Measurements from ENCODE around the gene GK. TPM values are rescaled to one million over a fixed set of nuclear protein-coding genes. Genes with fewer than 3 reads are reported as not detected.
A peak's percentile ranks its signal among the peaks of the same experiment; 100 is the strongest.

GK gene
- total and polyA plus RNA-seq, 8 donors, result 0.58 to 13.2 (median 5.8) TPM; not detected in 1

DNA sequence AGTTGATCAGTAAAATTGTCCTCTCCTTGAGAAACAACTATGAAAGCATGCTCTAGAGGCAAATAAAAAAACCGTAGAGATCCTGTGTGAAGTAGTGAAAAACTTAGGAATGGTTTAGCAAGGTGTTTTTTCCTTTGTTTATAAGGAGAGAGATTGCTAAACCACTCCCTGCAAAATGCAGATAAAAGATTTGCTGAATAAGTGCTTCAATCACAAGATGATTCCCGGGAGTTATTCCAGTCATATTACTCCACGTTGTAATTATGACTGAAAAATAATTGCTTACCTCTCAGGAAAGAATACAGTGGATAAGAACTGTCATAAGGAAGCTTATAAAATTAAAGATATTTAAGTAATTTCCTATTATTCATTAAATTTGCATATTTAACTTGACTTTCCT is 2.8 kb downstream of the GK start:
- 47 to 65% (median 60%) methylated on average over 3 of the region's 3 CpGs for WGBS, 5 donors
- intact Hi-C loops (cut with DNase I; ENCODE audit: low total_unique reads), result no loop called here
- H3K27ac ChIP-seq, result no peak overlapping the region

DNA sequence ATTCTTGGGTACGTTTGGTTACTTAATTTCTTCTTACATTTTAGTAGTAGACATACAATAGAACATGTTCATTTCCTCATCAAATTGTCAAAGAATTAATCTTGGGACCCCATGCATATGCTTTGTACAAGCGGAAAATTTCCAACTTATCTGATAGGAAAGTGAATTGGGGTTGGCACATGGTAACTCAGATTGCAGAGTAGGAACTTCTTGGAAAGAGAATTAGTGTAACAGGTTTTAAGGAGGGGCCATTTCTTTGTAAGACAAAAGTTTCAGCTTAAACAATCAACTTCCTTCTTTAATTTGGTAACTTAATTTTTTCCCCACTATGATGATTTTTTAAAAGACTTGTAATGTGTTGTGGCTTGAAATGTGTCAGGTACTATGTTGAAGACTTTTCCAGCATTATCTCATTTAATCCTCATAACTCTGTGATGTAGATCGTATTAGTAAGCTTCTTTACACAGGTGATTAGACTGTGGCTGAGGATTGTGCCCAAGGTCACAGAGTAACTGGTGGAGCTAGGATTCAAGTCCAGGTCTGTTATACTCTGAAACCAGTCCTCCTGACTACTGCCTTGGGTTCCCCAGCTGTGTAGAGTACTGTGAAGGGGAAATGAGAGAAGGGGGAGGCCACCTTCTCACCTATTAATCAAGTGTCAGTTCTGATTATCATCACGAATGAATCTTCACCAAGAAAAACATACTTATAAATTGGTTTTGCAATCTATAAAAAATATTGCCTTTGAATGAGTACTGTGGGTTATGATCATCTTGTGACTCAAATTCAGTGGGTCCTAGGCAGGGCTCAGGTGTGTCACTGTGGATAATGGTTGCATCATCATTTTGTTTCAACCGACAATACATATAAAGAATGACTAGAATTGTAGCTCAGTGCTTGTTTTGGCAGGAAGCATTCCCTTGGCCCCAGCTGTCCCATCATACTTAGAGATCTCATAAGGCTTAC is 4.3 kb downstream of the GK start:
- intact Hi-C loops (cut with DNase I; ENCODE audit: low total_unique reads), result no loop called here
- Histone ChIP-seq H3K4me1 (peaks cover 0 to 14% (median 2%) of the 10 kb centered on the region in 4 donors), H3K27ac (no peak overlapping the region), H3K36me3 (no peaks in the 10 kb centered on the region), H3K9me3 (no peaks in the 10 kb centered on the region), H3K4me3 (no peak overlapping the region), H3K27me3 (peaks cover 0 to 8% (median 0%) of the 10 kb centered on the region in 3 donors)
- WGBS, 5 donors, result 58 to 69% (median 62%) methylated on average over 5 of the region's 5 CpGs
- DNase-seq, result no peak
- TF ChIP-seq POLR2AphosphoS5 (IDR thresholded peaks at IDR 0.05), result no peak
- TF ChIP-seq POLR2A (IDR thresholded peaks at IDR 0.05), result no peak
- TF ChIP-seq, protein P1, sequence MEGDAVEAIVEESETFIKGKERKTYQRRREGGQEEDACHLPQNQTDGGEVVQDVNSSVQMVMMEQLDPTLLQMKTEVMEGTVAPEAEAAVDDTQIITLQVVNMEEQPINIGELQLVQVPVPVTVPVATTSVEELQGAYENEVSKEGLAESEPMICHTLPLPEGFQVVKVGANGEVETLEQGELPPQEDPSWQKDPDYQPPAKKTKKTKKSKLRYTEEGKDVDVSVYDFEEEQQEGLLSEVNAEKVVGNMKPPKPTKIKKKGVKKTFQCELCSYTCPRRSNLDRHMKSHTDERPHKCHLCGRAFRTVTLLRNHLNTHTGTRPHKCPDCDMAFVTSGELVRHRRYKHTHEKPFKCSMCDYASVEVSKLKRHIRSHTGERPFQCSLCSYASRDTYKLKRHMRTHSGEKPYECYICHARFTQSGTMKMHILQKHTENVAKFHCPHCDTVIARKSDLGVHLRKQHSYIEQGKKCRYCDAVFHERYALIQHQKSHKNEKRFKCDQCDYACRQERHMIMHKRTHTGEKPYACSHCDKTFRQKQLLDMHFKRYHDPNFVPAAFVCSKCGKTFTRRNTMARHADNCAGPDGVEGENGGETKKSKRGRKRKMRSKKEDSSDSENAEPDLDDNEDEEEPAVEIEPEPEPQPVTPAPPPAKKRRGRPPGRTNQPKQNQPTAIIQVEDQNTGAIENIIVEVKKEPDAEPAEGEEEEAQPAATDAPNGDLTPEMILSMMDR (IDR thresholded peaks at IDR 0.05), result no peak
- no peak for TF ChIP-seq EP300 (IDR thresholded peaks at IDR 0.05)

More for the DNA sequence above, 2.8 kb downstream of the GK start:
- Histone ChIP-seq H3K4me3 (no peak overlapping the region), H3K27me3 (peaks cover 0 to 8% (median 0%) of the 10 kb centered on the region in 3 donors), H3K4me1 (peaks cover 0 to 14% (median 3%) of the 10 kb centered on the region in 4 donors), H3K9me3 (no peaks in the 10 kb centered on the region), H3K36me3 (no peaks in the 10 kb centered on the region)
- no peak for TF ChIP-seq POLR2A (IDR thresholded peaks at IDR 0.05)
- no peak for DNase-seq

DNA sequence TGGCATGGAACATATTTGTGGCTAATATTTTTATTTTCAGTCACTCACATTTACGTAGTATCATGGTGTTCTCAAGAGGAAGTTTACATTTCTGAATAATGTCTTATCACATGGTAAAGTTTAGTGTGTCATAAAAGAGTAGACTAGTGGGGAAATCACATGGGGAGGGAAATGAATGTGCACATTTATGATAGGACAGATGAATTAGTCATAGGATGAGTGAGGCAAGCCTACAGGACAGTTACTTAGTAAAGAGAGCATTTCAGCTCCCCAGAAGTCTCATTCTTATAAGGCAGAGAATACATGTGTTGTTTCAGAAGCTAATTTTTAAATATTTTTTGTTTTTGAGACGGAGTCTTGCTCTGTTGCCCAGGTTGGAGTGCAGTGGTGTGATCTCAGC is 6.2 kb downstream of the GK start:
- intact Hi-C loops (cut with DNase I; ENCODE audit: low total_unique reads), result no loop called here
- no peaks in the 10 kb centered on the region for H3K27me3 ChIP-seq
- no peak for DNase-seq
- 61 to 88% (median 83%) methylated on average over 2 of the region's 2 CpGs for WGBS, 5 donors
- peak overlapping the region in 2 of 5 donors; percentile 42 to 53 for H3K27ac ChIP-seq
- H3K4me1 ChIP-seq, result peaks cover 0 to 10% (median 1%) of the 10 kb centered on the region in 4 donors
- TF ChIP-seq, protein P1 (IDR thresholded peaks at IDR 0.05), result no peak
- no peak for TF ChIP-seq EP300 (IDR thresholded peaks at IDR 0.05)
- TF ChIP-seq POLR2AphosphoS5 (IDR thresholded peaks at IDR 0.05), result no peak
- no peak for TF ChIP-seq POLR2A (IDR thresholded peaks at IDR 0.05)
- no peak overlapping the region for H3K4me3 ChIP-seq
- H3K9me3 ChIP-seq, result no peaks in the 10 kb centered on the region
- no peaks in the 10 kb centered on the region for H3K36me3 ChIP-seq

DNA sequence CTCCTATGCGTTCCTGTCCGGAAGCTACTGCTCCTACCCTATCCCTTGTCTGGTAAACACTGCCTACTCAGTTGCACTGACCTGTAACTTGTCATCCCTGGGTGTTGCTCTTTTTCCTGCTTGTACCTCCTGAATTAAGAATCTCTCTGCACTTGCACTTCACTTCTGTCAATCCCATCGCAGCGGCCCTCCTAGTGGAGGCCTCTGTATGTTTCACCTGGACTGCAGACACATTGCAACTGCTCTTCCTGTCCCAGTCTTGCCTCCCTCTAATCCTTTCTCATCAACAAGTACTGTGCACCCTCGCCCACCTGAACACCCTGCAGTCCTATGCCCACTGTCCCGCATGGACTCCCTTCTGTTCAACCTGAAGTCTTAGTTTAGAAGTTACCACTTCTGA is 8.0 kb downstream of the GK start:
- DNase-seq, result no peak
- Histone ChIP-seq H3K9me3 (no peaks in the 10 kb centered on the region), H3K4me1 (no peaks in the 10 kb centered on the region), H3K36me3 (no peaks in the 10 kb centered on the region), H3K4me3 (no peak overlapping the region), H3K27ac (no peak overlapping the region), H3K27me3 (no peaks in the 10 kb centered on the region)
- TF ChIP-seq EP300 (IDR thresholded peaks at IDR 0.05) (no peak), POLR2AphosphoS5 (IDR thresholded peaks at IDR 0.05) (no peak), POLR2A (IDR thresholded peaks at IDR 0.05) (no peak)
- TF ChIP-seq, protein P1 (IDR thresholded peaks at IDR 0.05), result no peak
- intact Hi-C loops (cut with DNase I; ENCODE audit: low total_unique reads), result no loop called here
- 85 to 98% (median 91%) methylated on average over 6 of the region's 6 CpGs for WGBS, 5 donors
